T-helper 2 cell treated with Interferon-gamma antibody and Interleukin-4, amounts not matched to agents 5 μg/mL and 100 μg/mL, for 36 hours (primary cell): ENCODE results near the gene TWNK.

Experiments
- DNase-seq: peaks from one replicate; pipeline ENCODE4 v3.0.0; 2021; ENCODE audit warnings: low spot score
- H3K27ac Mint-ChIP-seq: one replicate; pipeline ENCODE4 v1.8.0; 2021; ENCODE audit warnings: mild to moderate bottlenecking, mixed read lengths
- H3K27me3 Mint-ChIP-seq: one replicate; pipeline ENCODE4 v1.8.0; 2021; ENCODE audit warnings: low read depth, mixed read lengths
- H3K36me3 Mint-ChIP-seq: one replicate; pipeline ENCODE4 v1.8.0; 2021; ENCODE audit warnings: low read depth, mixed read lengths
- H3K4me1 Mint-ChIP-seq: one replicate; pipeline ENCODE4 v1.8.0; 2021; ENCODE audit warnings: low read depth, mixed read lengths
- H3K4me3 Mint-ChIP-seq: one replicate; pipeline ENCODE4 v1.8.0; 2022; ENCODE audit warnings: mild to moderate bottlenecking, moderate library complexity, mixed read lengths
- H3K9me3 Mint-ChIP-seq: one replicate; pipeline ENCODE4 v1.8.0; 2021; ENCODE audit warnings: mixed read lengths

TWNK gene

DNA sequence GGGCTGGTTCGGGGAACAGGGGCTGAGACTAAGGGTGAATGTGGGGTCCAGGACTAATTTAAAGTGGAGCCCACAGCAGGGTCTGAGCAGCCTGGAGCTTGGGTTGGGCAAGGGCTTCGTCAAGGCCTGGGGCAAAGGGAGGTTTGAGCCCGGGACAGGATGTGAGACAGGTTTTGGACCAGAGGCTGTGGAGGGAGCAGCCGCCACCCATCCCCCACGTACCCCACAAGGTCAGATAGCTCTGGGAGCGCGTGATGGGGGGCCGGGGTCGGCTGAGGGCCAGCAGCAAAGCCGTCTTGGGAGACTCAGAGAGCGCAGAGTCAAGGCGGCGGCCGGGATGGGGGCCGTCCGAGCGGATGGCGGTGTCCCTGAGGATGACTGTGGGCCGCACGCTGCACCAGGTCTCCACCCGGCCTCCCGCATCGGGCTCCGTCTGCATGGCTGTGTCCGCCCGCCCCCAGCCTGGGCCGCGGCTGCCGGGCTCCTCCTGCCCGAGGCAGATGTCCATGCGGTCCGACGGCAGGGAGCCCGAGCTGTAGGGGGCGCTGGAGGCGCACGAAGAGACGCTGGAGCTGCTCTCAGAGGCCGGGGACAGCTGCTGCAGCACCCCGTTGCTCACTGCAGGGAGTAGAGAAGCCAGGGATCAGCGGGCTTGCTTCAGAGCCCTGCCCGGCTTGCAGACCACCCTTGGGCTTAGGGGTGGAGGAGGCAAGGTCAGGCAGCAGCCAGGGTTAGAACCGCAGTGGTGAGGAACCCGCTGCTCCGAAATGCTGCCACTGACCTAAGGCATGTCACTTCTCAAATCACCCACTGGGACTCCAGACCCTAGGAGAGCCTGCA lies 31.5 kb downstream of the TWNK start:
- Mint-ChIP-seq H3K4me3 (no peak overlapping the region), H3K4me1 (peaks cover 9% of the 10 kb centered on the region), H3K27me3 (peaks cover 30% of the 10 kb centered on the region), H3K9me3 (no peaks in the 10 kb centered on the region), H3K36me3 (no peaks in the 10 kb centered on the region), H3K27ac (no peak overlapping the region)
- DNase-seq, result peak; percentile 81

DNA sequence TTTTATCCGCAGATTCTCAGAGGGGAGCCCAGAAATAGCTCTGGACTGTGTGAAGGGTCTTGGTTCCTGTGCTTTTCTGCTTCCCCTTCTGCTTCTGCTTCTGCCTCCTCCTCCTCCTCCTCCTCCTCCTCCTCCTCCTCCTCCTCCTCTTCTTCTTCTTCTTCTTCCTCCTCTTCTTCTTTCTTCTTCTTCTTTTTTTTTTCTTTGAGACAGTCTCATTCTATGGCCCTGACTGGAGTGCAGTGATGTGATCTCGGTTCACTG lies 32.0 kb downstream of the TWNK start:
- Mint-ChIP-seq H3K9me3 (no peaks in the 10 kb centered on the region), H3K4me3 (no peak overlapping the region), H3K27ac (no peak overlapping the region), H3K4me1 (peaks cover 6% of the 10 kb centered on the region), H3K27me3 (peaks cover 30% of the 10 kb centered on the region), H3K36me3 (no peaks in the 10 kb centered on the region)
- no peak for DNase-seq

DNA sequence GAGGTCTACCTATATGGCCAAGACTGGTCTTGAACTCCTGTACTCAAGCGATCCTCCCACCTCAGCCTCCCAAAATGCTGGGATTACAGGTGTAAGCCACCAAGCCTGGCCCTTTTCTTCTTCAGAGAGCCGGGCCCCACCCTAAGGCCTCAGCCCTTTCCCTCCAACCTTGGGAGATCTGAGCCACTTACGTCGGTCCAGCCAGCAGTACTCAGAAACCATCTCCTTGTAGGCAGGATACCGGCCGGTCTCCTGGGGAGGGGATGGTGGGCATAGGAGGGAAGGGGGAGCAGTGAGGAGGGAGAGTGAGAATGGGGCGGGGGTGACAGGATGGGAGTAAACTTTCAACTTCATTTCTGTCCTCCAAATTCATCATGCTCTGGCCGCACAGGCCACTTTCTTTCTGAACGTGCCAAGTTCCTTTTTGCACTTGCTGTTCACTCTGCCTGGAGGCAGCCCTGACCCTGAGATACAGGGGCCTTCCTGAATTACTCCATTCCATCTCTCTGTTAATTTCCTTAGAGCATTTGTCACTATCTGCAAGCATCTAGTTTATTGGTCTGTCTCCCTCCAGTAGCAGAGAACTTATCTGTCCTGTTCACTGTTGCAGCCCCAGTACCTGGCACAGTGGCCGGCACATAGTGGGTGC lies 33.2 kb downstream of the TWNK start:
- Mint-ChIP-seq H3K9me3 (no peaks in the 10 kb centered on the region), H3K27me3 (peaks cover 30% of the 10 kb centered on the region), H3K27ac (no peak overlapping the region), H3K4me3 (no peak overlapping the region), H3K36me3 (no peaks in the 10 kb centered on the region), H3K4me1 (peaks cover 4% of the 10 kb centered on the region)
- no peak for DNase-seq

DNA sequence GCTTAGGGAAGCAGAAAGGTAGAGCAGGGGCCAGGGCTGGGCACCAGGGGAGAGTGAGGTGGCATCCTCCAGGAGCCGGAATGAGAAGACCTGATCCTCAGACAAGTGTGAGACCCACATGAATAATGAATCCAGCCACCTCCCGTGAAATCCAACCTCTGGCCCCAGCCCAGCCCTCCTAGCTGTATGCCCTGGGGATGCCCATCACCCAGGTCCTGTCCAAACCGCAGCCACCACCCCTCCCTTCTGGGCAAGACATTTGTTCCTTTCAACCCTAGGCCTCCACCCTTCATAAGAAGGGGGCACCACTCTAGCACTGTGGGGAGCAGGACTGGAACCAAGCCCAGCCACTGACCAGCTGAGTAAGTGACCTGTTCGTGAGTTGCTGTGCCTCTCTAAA lies 33.9 kb downstream of the TWNK start:
- Mint-ChIP-seq H3K27me3 (peaks cover 28% of the 10 kb centered on the region), H3K4me3 (no peak overlapping the region), H3K4me1 (peaks cover 4% of the 10 kb centered on the region), H3K9me3 (no peaks in the 10 kb centered on the region), H3K36me3 (no peaks in the 10 kb centered on the region), H3K27ac (no peak overlapping the region)
- no peak for DNase-seq

DNA sequence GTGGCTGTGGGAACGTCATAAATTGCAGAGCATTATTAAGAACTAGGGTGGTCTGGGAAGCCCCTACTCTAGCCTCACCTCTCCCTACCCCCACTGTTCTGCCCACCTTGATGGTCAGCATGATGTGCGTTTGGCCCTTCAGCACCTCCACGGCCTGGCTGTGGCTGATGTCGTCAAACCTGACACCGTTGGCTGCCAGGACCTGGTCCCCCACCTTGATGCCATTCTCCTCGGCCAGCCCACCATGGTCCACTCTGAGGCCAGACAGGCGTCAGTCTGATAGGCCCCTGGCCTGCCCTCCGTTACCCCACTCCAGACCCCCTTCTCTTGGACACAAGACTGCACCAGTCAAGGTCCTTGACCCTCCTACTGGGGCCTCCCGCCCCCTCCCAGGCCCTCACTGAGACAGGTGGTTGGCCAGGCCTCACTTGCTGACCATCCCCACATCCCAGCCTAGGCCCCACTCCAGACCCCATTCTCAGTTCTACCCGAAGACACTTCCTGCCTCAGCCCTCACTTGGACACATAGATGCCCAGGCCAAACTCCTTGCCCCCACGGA lies 34.4 kb downstream of the TWNK start:
- Mint-ChIP-seq H3K27me3 (peaks cover 24% of the 10 kb centered on the region), H3K4me3 (no peak overlapping the region)
- no peak for DNase-seq

DNA sequence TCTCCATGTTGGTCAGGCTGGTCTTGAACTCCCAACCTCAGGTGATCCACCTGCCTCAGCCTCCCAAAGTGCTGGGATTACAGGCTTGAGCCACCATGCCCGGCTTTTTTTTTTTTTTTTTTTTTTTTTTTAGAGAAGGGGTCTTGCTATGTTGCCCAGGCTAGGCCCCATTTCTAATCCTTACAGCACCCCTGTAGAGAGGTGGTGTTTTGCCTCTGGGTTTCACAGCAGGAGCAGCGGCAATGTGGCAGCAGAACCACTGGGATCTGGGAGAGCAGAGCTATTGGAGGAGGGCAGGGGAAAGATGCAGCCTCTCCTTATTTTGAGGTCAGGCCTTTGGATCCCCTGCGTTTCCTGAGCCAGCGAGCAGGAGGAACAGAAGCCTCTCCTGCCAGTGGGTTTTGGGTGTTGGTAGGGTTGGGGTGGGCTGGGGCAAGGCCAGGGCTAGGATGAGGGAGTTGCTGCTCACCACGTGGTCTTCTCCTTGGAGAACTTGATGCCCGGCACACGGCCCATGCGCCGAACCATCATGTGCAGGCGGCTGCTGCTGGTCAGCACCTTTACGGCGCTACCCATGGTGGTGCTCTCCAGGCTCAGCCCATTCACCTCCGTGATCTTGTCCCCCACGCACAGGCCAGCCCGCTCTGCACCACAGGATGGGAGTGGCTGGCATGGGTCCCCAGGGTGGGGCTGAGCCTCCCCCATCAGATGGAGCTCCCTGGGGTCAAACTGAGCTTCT lies 35.8 kb downstream of the TWNK start:
- no peak overlapping the region for H3K4me3 Mint-ChIP-seq
- peaks cover 4% of the 10 kb centered on the region for H3K4me1 Mint-ChIP-seq
- H3K27ac Mint-ChIP-seq, result no peak overlapping the region
- H3K9me3 Mint-ChIP-seq, result no peaks in the 10 kb centered on the region
- H3K36me3 Mint-ChIP-seq, result no peaks in the 10 kb centered on the region
- DNase-seq, result no peak
- peaks cover 22% of the 10 kb centered on the region for H3K27me3 Mint-ChIP-seq

More for the DNA sequence above, 34.4 kb downstream of the TWNK start:
- Mint-ChIP-seq H3K27ac (no peak overlapping the region), H3K4me1 (peaks cover 4% of the 10 kb centered on the region), H3K9me3 (no peaks in the 10 kb centered on the region), H3K36me3 (no peaks in the 10 kb centered on the region)

DNA sequence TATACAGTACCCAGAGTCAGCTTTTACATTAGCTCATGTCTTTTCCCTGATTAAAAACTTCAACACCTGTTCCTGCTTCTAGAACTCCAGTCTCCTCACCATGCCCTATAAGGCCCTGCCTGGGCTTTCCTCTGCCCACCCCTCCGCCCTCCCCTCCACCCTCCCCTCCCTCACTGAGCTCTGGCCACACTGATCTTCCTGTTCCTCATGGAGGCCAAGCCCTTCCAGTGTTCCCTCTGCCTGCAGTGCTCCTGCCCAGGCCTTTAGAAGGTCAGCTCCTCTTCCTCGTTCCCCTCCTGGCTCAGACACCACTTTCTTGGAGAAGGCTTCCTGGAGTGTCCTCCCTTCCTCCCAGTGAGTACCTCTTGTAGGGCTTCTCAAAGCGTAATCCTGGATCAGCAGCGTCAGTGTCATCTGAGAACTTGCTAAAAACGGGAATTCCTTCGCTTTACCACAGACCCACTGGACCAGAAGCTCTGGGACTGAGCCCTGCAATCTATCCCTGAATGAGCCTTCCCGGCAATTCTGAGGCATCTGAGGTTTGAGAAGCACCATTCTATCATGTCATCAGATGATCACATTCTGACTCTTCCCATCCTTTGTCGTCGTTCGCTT lies 39.9 kb downstream of the TWNK start:
- H3K36me3 Mint-ChIP-seq, result no peaks in the 10 kb centered on the region
- DNase-seq, result no peak
- H3K4me3 Mint-ChIP-seq, result no peak overlapping the region
- no peak overlapping the region for H3K27ac Mint-ChIP-seq
- peaks cover 4% of the 10 kb centered on the region for H3K4me1 Mint-ChIP-seq
- peaks cover 19% of the 10 kb centered on the region for H3K27me3 Mint-ChIP-seq
- H3K9me3 Mint-ChIP-seq, result no peaks in the 10 kb centered on the region

DNA sequence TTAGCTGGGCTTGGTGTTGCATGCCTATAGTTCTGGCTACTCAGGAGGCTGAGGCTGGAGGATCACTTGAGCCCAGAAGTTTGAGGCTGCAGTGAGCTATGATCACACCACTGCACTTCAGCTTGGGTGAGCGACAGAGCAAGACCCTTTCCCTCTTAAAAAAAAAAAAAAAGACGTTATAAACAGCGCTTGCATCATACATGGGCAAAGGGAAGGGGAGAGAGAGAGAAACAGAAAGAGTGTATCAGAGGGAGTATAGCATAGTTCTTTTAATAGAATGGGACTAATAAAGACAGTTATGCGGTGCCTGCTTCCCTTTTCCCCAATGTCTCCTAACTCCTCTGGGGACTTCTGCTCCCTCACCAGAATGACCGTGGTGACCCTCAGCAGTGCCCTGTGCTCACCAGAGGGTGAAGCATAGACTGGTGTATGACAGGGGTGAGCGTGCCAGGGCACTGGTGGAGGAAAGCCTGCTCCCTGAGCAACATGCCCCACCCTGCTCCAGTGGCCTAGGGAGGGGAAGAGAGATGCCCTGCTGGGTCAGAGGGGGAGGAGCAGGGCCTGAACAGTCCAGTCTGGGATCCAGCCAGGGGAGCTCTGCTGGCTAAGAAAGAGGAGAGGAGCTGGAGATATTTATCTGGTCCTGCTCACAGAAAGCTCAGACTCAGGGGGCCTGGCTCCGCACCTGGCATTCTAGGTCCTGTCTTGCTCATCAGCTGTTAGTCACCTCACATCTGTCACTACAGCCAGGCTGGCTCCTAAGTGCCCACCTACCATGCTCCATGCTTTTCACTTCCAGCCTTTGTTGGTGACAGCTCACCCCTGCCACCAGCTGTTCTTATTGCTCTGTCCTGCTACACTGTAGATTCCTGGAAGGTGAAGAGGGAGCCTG lies 41.3 kb downstream of the TWNK start:
- peaks cover 16% of the 10 kb centered on the region for H3K4me1 Mint-ChIP-seq
- no peak for DNase-seq
- no peaks in the 10 kb centered on the region for H3K9me3 Mint-ChIP-seq
- no peak overlapping the region for H3K4me3 Mint-ChIP-seq
- peaks cover 19% of the 10 kb centered on the region for H3K27me3 Mint-ChIP-seq
- no peak overlapping the region for H3K27ac Mint-ChIP-seq
- H3K36me3 Mint-ChIP-seq, result no peaks in the 10 kb centered on the region

DNA sequence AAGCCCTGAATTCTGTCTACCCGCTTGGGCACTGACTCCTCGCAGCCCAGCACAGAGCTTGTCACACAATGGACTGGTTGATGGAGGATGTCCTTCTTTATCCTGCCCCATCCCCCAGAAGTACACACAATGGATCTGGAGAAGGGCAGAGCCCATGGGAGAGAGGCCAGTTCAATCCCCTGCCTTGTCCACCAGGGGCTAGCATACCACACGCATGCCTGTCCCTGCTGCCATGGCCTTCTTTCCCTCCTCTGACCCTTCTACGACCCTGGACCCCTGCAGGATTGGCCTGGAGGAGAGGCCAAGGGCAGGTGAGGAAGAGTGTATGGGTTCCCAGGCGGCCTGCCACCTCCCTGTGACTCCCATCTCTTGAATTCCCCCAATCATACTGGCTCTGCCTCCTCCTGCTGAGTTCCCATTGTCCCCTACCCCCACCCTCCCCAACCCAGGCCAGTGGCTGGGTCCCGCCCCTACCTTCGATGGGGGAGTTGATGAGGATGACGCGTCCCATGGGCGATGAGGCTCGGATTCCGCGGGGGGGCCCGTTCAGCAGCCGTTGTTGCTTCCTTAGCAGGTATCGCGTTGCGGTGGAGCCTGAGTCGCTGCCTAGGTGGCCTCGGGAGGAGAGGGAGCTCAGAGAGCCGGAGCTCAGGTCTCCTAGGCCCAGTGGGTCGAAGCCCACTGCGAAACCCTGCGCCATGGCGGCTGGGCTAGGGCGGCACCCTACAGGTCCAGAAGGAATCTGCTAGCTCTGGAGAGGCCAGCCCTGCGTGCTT lies 42.4 kb downstream of the TWNK start:
- Mint-ChIP-seq H3K27me3 (peaks cover 19% of the 10 kb centered on the region), H3K9me3 (no peaks in the 10 kb centered on the region), H3K27ac (no peak overlapping the region), H3K36me3 (peaks cover 1% of the 10 kb centered on the region), H3K4me1 (peaks cover 18% of the 10 kb centered on the region), H3K4me3 (no peak overlapping the region)
- no peak for DNase-seq

DNA sequence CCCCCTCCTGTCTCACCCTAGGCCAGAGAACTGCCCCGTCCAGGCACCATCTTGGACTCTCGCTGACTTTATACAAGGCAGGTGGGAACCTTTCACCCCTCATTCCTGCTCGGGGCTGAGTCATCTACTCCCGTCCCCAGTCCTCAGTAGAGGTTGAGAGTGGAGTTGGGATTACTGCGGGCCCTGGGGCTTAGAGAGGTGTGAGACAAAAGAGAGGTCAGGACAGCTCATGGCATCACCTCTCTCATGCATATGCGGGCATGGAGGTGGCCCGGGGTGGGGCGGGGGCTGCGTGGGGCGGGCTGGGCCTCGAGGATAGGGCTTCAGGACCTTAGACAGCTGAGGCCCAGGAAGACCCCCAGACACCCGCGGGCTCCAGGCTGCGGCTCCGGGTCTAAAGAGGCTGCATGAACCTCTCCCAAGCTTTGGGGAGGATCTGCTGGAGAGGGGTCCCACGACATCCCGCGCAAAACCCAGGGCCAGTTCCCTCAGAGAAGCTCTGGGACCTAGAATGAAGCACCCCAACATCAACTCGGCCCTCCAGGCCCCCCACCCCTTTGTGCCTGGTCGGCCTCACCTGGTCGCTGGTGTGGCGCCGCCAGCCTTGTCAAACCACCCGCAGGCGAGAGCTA lies 43.3 kb downstream of the TWNK start:
- no peaks in the 10 kb centered on the region for H3K9me3 Mint-ChIP-seq
- peak overlapping the region; percentile 95 for H3K27ac Mint-ChIP-seq
- DNase-seq, result no peak
- peaks cover 19% of the 10 kb centered on the region for H3K27me3 Mint-ChIP-seq
- peaks cover 20% of the 10 kb centered on the region for H3K4me1 Mint-ChIP-seq
- H3K4me3 Mint-ChIP-seq, result peak overlapping the region; percentile 90
- peaks cover 4% of the 10 kb centered on the region for H3K36me3 Mint-ChIP-seq

DNA sequence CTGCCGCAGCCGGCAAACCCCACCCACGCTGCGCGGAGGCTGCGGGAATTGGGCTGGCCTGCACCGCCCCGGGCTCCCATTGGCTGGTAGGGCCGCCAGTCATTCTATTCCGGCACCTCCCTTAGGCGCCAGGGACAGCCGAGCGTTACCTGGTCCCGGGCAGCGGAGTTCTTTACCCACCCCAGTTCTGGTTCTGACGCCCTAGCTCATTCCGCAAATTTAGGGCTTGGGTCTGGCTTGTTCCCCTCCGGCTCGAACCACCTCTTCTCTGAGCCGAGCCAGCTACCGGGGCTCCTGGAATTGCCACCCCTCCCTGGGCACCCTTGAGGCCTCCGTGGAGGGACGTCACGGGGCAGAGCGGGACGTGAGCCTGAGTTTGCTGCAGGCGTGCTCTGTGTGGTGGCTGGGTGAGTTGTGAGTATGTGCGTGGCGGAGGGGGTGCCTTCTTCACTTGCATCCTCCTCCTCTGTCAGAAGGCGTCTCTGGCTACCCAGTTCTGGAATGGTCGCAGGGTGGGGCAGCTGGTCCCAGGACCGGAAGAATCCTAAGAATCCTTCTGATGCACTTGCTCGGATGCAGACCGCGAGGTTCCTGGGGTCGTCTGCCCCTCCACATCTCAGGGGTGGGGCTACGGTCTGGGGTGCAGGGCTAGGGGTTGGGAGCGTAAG lies 43.9 kb downstream of the TWNK start, which contains the start of the genes PDZD7 and SFXN3:
Gene PDZD7, minus strand, starts transcription at position 2 of the 668 bp plus-strand sequence. CDS start 910 bp downstream, outside the sequence.
Gene SFXN3, plus strand, starts transcription at position 107 of the 668 bp plus-strand sequence. CDS start 3,461 bp downstream, outside the sequence.
- DNase-seq, result peak; percentile 96
- H3K9me3 Mint-ChIP-seq, result no peaks in the 10 kb centered on the region
- peak within 1 kb of the TSS; percentile 95 for H3K27ac Mint-ChIP-seq
- H3K4me3 Mint-ChIP-seq, result peak within 1 kb of the TSS; percentile 90
- peaks cover 8% of the 10 kb centered on the region for H3K36me3 Mint-ChIP-seq
- H3K27me3 Mint-ChIP-seq, result peaks cover 19% of the 10 kb centered on the region
- H3K4me1 Mint-ChIP-seq, result peaks cover 20% of the 10 kb centered on the region
